H1 (cell line): ENCODE data around the gene COL9A2.

Experiments used
- POLR2A ChIP-seq, 2 experiments: IDR thresholded peaks; 1 replicate in 1 of 2; 2 replicates in 1 of 2; pipeline ENCODE4 v1.6.1; 2011; ENCODE audit warnings: low read depth in 2 of 2, low read length in 2 of 2, mild to moderate bottlenecking in 2 of 2; ENCODE audit errors: control extremely low read depth in 1 of 2
- RNF2 ChIP-seq: fragments of 200-900, 300-1000 bp; sonication (generic); IDR thresholded peaks from 2 replicates; pipeline ENCODE4 v1.7.1; 2016; ENCODE audit warnings: borderline replicate concordance, low read depth, mild to moderate bottlenecking, antibody characterized with exemption, low read length; ENCODE audit not compliant: poor library complexity, severe bottlenecking; ENCODE audit errors: missing control alignments
- TF ChIP-seq, protein P1 (sequence below), 3 experiments: IDR thresholded peaks; 1 replicate in 2 of 3; 2 replicates in 1 of 3; pipeline versions ENCODE4 v1.5.1 to v1.6.1; 2011; ENCODE audit warnings: low read length in 3 of 3, mild to moderate bottlenecking in 3 of 3, inconsistent platforms in 2 of 3, low read depth in 1 of 3, moderate library complexity in 1 of 3; ENCODE audit not compliant: insufficient read depth in 1 of 3; ENCODE audit errors: control extremely low read depth in 1 of 3

DNA sequence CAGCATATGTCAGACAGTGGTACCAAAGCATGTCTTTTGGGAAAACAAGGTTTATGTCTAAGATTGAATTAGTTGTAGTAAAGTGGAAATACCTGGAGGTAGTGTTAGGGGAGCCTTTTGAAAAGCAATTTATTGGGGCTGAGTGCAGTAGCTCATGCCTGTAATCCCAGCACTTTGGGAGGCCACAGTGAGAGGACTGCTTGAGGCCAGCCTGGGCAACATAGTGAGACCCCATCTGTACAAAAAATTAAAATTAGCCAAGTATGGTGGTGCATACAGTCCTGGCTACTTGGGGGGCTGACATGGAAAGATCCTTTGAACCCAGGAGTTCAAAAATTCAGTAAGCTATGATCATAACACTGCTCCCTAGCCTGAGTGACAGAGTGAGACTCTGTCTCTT, 51.8 kb downstream of the COL9A2 start:
- TF ChIP-seq, protein P1, sequence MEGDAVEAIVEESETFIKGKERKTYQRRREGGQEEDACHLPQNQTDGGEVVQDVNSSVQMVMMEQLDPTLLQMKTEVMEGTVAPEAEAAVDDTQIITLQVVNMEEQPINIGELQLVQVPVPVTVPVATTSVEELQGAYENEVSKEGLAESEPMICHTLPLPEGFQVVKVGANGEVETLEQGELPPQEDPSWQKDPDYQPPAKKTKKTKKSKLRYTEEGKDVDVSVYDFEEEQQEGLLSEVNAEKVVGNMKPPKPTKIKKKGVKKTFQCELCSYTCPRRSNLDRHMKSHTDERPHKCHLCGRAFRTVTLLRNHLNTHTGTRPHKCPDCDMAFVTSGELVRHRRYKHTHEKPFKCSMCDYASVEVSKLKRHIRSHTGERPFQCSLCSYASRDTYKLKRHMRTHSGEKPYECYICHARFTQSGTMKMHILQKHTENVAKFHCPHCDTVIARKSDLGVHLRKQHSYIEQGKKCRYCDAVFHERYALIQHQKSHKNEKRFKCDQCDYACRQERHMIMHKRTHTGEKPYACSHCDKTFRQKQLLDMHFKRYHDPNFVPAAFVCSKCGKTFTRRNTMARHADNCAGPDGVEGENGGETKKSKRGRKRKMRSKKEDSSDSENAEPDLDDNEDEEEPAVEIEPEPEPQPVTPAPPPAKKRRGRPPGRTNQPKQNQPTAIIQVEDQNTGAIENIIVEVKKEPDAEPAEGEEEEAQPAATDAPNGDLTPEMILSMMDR (IDR thresholded peaks at IDR 0.05; ENCODE audit: control extremely low read depth in 1 of 3, insufficient read depth in 1 of 3, low read depth in 1 of 3, low read length in 3 of 3), result no peak
- TF ChIP-seq POLR2A (IDR thresholded peaks at IDR 0.05; ENCODE audit: control extremely low read depth in 1 of 2, low read depth in 2 of 2, low read length in 2 of 2) (no peak), RNF2 (no peak)
